K562 (cell line): ENCODE data around the gene RBM17. TPM values are rescaled to one million over a fixed set of nuclear protein-coding genes. Genes with fewer than 3 reads are reported as not detected.
A peak's percentile ranks its signal among the peaks of the same experiment; 100 is the strongest.

Source experiments
- ARID1B ChIP-seq: fragments of 450-650 bp; IDR thresholded peaks from 2 replicates; pipeline ENCODE4 v1.6.1; 2016; ENCODE audit warnings: antibody characterized with exemption, mild to moderate bottlenecking, inconsistent platforms
- ATF1 ChIP-seq, 2 experiments: fragments of 450-650 bp in 1 of 2; IDR thresholded peaks; 2 replicates each; pipeline ENCODE4 v1.6.1; 2016; ENCODE audit warnings: missing compliant biosample characterization in 1 of 2, missing genetic modification characterization in 1 of 2
- CXXC5 ChIP-seq: fragments of 250-450 bp; sonication (Bioruptor Pico); IDR thresholded peaks from 2 replicates; pipeline ENCODE4 v1.8.0; 2022; ENCODE audit warnings: inconsistent platforms, mild to moderate bottlenecking, moderate library complexity
- ELF4 ChIP-seq: fragments of 450-650 bp; formaldehyde crosslinking; IDR thresholded peaks from 2 replicates; pipeline ENCODE4 v1.4.0; 2022; ENCODE audit warnings: missing genetic modification characterization
- ETS1 ChIP-seq: conservative IDR thresholded peaks from 2 replicates; pipeline ENCODE4 v1.6.1; 2011; ENCODE audit warnings: low read depth, mild to moderate bottlenecking, low read length; ENCODE audit not compliant: control insufficient read depth
- GABPA ChIP-seq: fragments of 200-800 bp; sonication (Bioruptor generic); conservative IDR thresholded peaks from 2 replicates; pipeline ENCODE4 v1.6.1; 2016; ENCODE audit warnings: low read depth, missing genetic modification characterization, missing compliant biosample characterization
- HBP1 ChIP-seq: fragments of 450-650 bp; formaldehyde crosslinking; IDR thresholded peaks from 2 replicates; pipeline ENCODE4 v1.4.0; 2022; ENCODE audit warnings: missing genetic modification characterization
- HDAC1 ChIP-seq, 2 experiments: fragments of 450-650 bp; IDR thresholded peaks; 2 replicates each; pipeline ENCODE4 v1.6.1; 2016 to 2017; ENCODE audit warnings: inconsistent platforms in 1 of 2, mild to moderate bottlenecking in 1 of 2, moderate library complexity in 1 of 2
- HDAC2 ChIP-seq: fragments of 450-650 bp; IDR thresholded peaks from 2 replicates; pipeline ENCODE4 v1.6.1; 2016; ENCODE audit warnings: mild to moderate bottlenecking
- KLF13 ChIP-seq: fragments of 450-650 bp; IDR thresholded peaks from 2 replicates; pipeline ENCODE4 v1.6.1; 2016; ENCODE audit warnings: missing genetic modification characterization, low read depth, mild to moderate bottlenecking, missing compliant biosample characterization, moderate library complexity, borderline replicate concordance
- PKNOX1 ChIP-seq: fragments of 450-650 bp; IDR thresholded peaks from 2 replicates; pipeline ENCODE4 v1.6.1; 2016
- SUPT5H ChIP-seq: fragments of 450-650 bp; IDR thresholded peaks from 2 replicates; pipeline ENCODE4 v1.6.1; 2016
- ZBTB11 ChIP-seq, 3 experiments: fragments of 200-800 bp in 1 of 3; fragments of 250-450 bp in 1 of 3; fragments of 450-650 bp in 1 of 3; sonication (Bioruptor Pico) in 1 of 3; sonication (Bioruptor generic) in 1 of 3; formaldehyde crosslinking in 1 of 3; IDR thresholded peaks; 2 replicates each; pipeline versions ENCODE4 v1.6.1 to v1.8.0; 2016 to 2022; ENCODE audit warnings: mild to moderate bottlenecking in 2 of 3, missing genetic modification characterization in 2 of 3, missing compliant biosample characterization in 1 of 3, moderate library complexity in 1 of 3
- ZKSCAN3 ChIP-seq: fragments of 250-450 bp; sonication (Bioruptor Pico); IDR thresholded peaks from 2 replicates; pipeline ENCODE4 v1.4.0; 2020
- ZNF224 ChIP-seq: sonication (generic); formaldehyde crosslinking; IDR thresholded peaks from 2 replicates; pipeline ENCODE4 v1.8.0; 2022; ENCODE audit warnings: mild to moderate bottlenecking, missing genetic modification reagents
- ZNF644 ChIP-seq: fragments of 200-800 bp; sonication (Bioruptor generic); IDR thresholded peaks from 2 replicates; pipeline ENCODE4 v1.6.1; 2016; ENCODE audit warnings: low read depth, missing genetic modification characterization, missing compliant biosample characterization
- ZNF77 ChIP-seq: fragments of 250-450 bp; sonication (Bioruptor Pico); IDR thresholded peaks from 2 replicates; pipeline ENCODE4 v1.5.0; 2020
- polyA plus RNA-seq, 8 experiments: library from polyadenylated mRNA; depleted of rRNA in 4 of 8; stranded (reverse) in 5 of 8; unstranded in 3 of 8; fragments of >200 nt; fragmentation: Nextera tagmentation in 2 of 8; fragmentation: Illumina TruSeq in 1 of 8; extraction: Ambion mirVana in 2 of 8; extraction: Trizol in 1 of 8; gene quantifications; 2 replicates each; pipeline versions ENCODE4 v1.2.1 to v1.2.3, GENCODE V29; 2011 to 2014; ENCODE audit warnings: inconsistent platforms in 1 of 8, missing spikeins in 1 of 8
- total RNA-seq, 7 experiments: library from RNA; depleted of rRNA in 6 of 7; stranded (reverse); fragments of >200 nt in 6 of 7; fragmentation: Illumina TruSeq in 2 of 7; extraction: Trizol in 2 of 7; gene quantifications; 2 replicates each; pipeline versions ENCODE4 v1.2.1 to v1.2.3, GENCODE V29; 2011 to 2021; ENCODE audit warnings: low replicate concordance in 1 of 7

Gene RBM17
- total and polyA plus RNA-seq, 9 of the 15 experiments (the other 6 are each of a cell fraction or from before 2014, with no cell fraction given) = 23.6 to 217 (median 124) TPM

- TF ChIP-seq GABPA (tag) (0 out of 2 replicates have a peak, but pooled peaks have one; percentile 43), ZKSCAN3 (CRISPR knock-in tag) (no peak), ATF1 (CRISPR knock-in tag; IDR thresholded peaks at IDR 0.05) (no peak), ATF1 (tag; IDR thresholded peaks at IDR 0.05) (peak; percentile 56; the same call in 1 of the 2 replicates), KLF13 (tag) (peak; percentile 35; the same call in 1 of the 2 replicates), ZNF77 (CRISPR knock-in tag) (no peak), HDAC1 (IDR thresholded peaks at IDR 0.05) (peak in 1 of 2 experiments; percentile 34; a peak in 1 of 4 replicates), CXXC5 (CRISPR knock-in tag) (0 out of 2 replicates have a peak, but pooled peaks have one; percentile 38), ZNF644 (no peak), ZBTB11 (CRISPR knock-in tag; IDR thresholded peaks at IDR 0.05) (0 out of 6 replicates have a peak, but pooled peaks of 1 of the 3 experiments have one; percentile 16), HBP1 (CRISPR knock-in tag) (no peak), SUPT5H (no peak), ARID1B (0 out of 2 replicates have a peak, but pooled peaks have one; percentile 16), PKNOX1 (peak; percentile 83), ELF4 (no peak), HDAC2 (peak; percentile 49; the same call in 1 of the 2 replicates), ETS1 (peak; percentile 49; the same call in 1 of the 2 replicates), ZNF224 (CRISPR knock-in tag) (no peak)
Measured at GRCh38 chr10:6151087-6151977, 62.5 kb downstream of the RBM17 start (continued).
